AG04449 (cell line): ENCODE results near the gene NCAPD3.
A peak's percentile ranks its signal among the peaks of the same experiment; 100 is the strongest.

ENCODE experiments used
- CTCF ChIA-PET: fragments of 350-600 bp; formaldehyde crosslinking; extraction: SDS; loops from one replicate; lab custom pipeline; 2021; ENCODE audit warnings: antibody characterized with exemption; lab: Yijun Ruan, JAX
- POLR2A ChIA-PET: fragments of 400-600, 350-600 bp; formaldehyde crosslinking; extraction: SDS; loops from one replicate; lab custom pipeline; 2020; ENCODE audit warnings: antibody characterized with exemption, inconsistent platforms; lab: Yijun Ruan, JAX
- DNase-seq: peaks from one replicate; pipeline ENCODE4 v3.0.0-alpha.2; 2010; ENCODE audit warnings: low read depth, low spot score
- H3K4me3 ChIP-seq: 2 replicates; pipeline ENCODE4 v1.5.1; 2011; ENCODE audit warnings: low read depth, mild to moderate bottlenecking, control low read depth, low read length
- TF ChIP-seq, protein P1 (sequence below): IDR thresholded peaks from one replicate; pipeline ENCODE4 v1.5.1; 2011; ENCODE audit warnings: mild to moderate bottlenecking, moderate library complexity, low read length, control low read depth, inconsistent platforms; ENCODE audit not compliant: insufficient read depth; ENCODE audit errors: missing control alignments

NCAPD3 gene

DNA sequence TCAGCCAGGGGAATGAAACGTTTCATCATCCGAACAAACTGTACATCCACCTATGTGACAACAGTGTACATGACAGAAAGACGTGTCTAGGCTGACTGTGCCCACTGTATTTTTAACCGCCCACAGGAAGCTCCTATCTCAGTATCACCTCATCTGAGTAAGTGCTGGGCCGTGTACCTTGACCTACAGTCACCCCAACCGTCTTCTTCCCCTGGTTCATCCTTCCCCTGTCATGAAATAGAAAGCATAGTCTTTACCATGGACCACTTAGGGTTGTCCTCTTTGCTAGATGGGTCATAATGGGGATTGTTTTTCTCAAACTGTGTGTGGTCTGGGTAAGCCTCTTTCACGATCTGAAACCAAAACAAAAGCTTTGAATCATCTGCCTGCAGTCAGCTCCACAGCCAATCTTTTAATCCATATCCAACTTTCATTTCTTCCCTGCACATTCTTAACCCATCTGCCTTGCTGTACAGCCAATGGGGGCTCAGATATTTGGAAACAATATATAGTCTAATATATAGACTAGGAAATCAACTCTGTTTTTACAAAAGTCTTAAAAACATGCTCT, 25.2 kb upstream of the NCAPD3 start:
- no peak overlapping the region for H3K4me3 ChIP-seq
- TF ChIP-seq, protein P1, sequence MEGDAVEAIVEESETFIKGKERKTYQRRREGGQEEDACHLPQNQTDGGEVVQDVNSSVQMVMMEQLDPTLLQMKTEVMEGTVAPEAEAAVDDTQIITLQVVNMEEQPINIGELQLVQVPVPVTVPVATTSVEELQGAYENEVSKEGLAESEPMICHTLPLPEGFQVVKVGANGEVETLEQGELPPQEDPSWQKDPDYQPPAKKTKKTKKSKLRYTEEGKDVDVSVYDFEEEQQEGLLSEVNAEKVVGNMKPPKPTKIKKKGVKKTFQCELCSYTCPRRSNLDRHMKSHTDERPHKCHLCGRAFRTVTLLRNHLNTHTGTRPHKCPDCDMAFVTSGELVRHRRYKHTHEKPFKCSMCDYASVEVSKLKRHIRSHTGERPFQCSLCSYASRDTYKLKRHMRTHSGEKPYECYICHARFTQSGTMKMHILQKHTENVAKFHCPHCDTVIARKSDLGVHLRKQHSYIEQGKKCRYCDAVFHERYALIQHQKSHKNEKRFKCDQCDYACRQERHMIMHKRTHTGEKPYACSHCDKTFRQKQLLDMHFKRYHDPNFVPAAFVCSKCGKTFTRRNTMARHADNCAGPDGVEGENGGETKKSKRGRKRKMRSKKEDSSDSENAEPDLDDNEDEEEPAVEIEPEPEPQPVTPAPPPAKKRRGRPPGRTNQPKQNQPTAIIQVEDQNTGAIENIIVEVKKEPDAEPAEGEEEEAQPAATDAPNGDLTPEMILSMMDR, result no peak
- CTCF ChIA-PET, result interaction anchor here (0.9 to 4.8 kb wide), 5 partner anchors 8 to 199 kb away, joined by 3 to 36 read pairs (median 4); partner anchors contain the start of gene VPS26B
- POLR2A ChIA-PET, result no interaction called here
- no peak for DNase-seq

DNA sequence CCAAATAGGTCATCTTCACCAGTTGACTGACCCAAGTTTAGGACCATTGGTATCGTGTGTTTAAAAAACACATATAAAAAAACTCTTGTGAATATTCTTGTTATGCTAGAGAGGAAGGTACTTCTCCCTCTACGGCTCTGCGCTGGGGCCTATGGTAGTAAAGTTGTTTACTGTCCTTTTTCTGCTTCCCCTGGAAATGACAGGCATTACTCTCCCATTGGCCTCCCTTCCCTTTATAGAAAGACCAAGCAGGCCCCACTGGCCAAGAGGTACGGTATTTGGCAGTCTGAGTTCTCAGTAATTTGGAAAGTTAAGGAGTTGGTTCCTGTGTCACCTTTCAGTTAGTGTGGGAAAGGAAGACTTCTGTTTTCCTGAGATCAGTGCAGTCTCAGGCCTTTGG, 22.9 kb upstream of the NCAPD3 start:
- TF ChIP-seq, protein P1, result no peak
- POLR2A ChIA-PET, result no interaction called here
- CTCF ChIA-PET, result interaction anchor here (1.0 kb wide), 1 partner anchor 196 kb away, joined by 4 read pairs; no protein-coding TSS in a partner anchor
- no peak overlapping the region for H3K4me3 ChIP-seq
- no peak for DNase-seq

DNA sequence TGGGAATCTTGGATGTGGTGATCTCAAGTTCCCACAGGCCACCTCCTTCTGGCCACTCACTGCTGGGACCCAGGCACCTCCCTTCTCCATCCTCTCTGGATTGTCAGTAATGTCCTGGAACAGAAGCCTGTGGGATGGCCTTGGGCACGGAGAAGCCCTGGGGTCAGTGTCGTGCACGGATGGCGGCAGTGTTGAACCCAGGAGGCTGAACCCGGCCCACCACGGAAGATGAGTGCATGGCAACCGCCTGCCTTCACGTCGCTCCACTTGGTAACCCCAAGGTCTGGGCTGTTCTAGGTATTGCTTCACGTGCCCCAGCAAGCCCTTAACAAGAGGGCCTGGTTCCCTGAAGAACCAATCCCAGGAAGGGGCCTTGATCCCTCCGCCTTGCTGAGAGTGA, 22.3 kb upstream of the NCAPD3 start:
- ChIA-PET POLR2A (no interaction called here), CTCF (interaction anchor here (1.0 kb wide), 1 partner anchor 318 kb away, joined by 4 read pairs; no protein-coding TSS in a partner anchor)
- no peak overlapping the region for H3K4me3 ChIP-seq
- DNase-seq, result no peak
- TF ChIP-seq, protein P1, result no peak

DNA sequence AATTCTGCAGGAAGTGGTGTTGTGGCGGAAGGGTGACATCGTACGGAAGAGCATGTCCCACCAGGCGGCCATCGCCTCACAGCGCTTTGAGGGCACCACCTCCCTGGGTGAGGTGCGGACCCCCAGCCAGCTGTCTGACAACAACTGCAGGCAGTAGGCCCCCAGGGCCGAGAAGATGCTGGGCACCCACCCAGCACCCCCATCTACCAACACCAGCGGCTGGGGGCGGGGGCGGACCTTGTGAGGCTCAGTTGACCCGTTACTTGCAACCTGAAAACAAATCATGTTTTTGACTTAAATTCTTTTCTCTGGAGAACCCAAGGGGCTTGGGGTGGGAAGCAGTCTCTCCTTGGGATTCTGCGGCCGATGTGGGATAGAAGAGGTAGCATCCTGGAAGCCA, 21.7 kb upstream of the NCAPD3 start:
- ChIA-PET CTCF (interaction anchor here (0.8 to 1.0 kb wide), 3 partner anchors 17 to 317 kb away, joined by 3 to 4 read pairs (median 4); no protein-coding TSS in a partner anchor), POLR2A (no interaction called here)
- DNase-seq, result no peak
- H3K4me3 ChIP-seq, result no peak overlapping the region
- TF ChIP-seq, protein P1, result no peak

DNA sequence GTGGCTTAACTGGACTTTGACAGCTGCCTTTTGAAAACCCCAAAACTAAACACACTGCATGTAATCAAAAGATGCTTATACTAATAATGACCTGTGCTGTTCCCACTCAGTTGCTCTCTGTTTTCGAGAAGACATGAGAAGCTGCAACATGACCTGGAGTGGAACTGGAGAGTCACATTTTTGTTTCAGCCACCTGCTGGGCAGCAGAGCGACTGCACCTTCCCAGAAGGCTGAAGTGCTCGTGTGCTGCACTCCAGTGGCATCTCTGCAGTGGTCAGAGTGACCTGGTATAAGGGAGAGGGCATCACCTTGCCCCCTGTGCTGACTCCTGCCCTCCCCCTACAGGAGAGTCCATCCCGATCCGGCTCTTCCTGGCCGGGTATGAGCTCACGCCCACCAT, 20.8 kb upstream of the NCAPD3 start:
- POLR2A ChIA-PET, result interaction anchor here (1.6 kb wide), 1 partner anchor 20 kb away, joined by 4 read pairs; the partner anchor contains the start of gene VPS26B

DNA sequence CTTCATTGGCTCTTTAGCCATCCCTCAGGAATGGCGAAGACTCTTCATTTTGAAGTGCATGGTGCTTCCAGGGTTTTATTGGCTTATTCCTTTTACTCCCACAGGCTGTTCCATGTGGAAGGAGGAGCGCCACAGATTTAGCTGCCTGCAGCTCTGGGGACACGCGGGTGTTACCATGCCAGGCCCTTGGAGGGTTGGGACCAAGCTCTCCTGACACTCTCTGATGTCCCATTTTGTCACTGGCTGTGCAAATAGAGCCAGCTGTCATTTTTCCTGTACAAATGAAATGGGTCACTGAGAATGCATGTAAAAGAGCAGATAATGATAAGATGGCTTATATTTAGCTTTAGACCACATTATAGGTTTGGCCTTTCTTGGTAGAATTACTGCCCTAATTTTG, 20.1 kb upstream of the NCAPD3 start:
- ChIA-PET POLR2A (interaction anchor here (1.6 kb wide), 1 partner anchor 19 kb away, joined by 4 read pairs; the partner anchor contains the start of gene VPS26B), CTCF (interaction anchor here (0.8 to 1.6 kb wide), 8 partner anchors 10 to 105 kb away, joined by 3 to 7 read pairs (median 4); partner anchors contain the start of gene VPS26B)
- no peak for DNase-seq
- TF ChIP-seq, protein P1, result no peak
- no peak overlapping the region for H3K4me3 ChIP-seq

More for the DNA sequence above, 20.8 kb upstream of the NCAPD3 start:
- H3K4me3 ChIP-seq, result no peak overlapping the region
- no peak for DNase-seq
- TF ChIP-seq, protein P1, result peak; percentile 55
- CTCF ChIA-PET, result interaction anchor here (0.6 to 1.6 kb wide), 10 partner anchors 10 to 1750 kb away, joined by 3 to 7 read pairs (median 4); partner anchors contain the start of gene VPS26B
